OCI-M1 (cell line): ENCODE data around the gene CDK5RAP2.
A peak's percentile ranks its signal among the peaks of the same experiment; 100 is the strongest.

ENCODE experiments used
- DNase-seq: peaks from one replicate; lab custom pipeline; 2025; lab: John Stamatoyannopoulos, UW

CDK5RAP2 gene

DNA sequence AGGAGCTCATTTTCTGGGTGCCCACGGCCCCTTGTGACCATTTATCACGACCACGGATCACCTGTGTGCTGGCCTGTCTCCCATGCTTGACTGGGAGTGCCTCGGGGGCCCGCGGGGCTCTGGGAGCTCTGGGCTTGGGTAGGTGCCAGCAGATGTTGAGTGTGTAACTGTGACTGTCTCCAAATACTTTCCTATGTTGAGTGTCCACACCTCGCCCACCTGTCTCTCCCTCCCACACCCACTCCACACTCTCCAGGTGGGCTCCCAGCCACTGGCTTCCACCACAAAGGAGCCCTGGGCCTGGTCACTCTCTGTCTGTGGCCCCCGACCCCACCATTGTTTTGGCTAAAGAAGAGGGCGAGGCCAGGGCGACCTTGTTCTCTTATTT is 196.4 kb downstream of the CDK5RAP2 start:
- DNase-seq: no peak

DNA sequence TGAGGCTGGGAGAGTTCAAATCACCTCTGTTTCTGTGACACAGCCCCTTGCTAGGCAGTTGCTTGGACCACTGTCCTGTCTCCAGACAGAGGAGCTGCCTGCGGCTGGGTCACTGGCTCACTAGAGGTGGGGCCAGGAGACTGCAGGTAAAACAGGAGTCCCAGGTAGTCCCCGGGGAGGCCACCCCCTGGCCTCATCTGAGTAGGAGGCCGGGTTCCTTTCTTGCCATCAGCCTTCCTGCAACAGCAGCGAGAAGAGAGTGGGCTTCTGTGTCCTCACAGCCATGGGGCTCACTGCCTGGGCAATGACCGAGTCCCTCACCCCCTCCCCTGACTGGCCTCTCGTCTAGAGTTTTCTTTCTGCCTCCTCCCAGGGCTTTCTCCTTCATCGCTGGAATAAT is 197.5 kb downstream of the CDK5RAP2 start:
- DNase-seq: no peak

GRCh38 chr9:120381839-120382238 is 198.1 kb downstream of the CDK5RAP2 start:
- DNase-seq: no peak

- DNase-seq: no peak
These were observed 200.4 kb downstream of the CDK5RAP2 start for GRCh38 chr9:120379611-120380010.

- no peak for DNase-seq
These were observed 201.3 kb downstream of the CDK5RAP2 start for GRCh38 chr9:120378680-120379079.

DNA sequence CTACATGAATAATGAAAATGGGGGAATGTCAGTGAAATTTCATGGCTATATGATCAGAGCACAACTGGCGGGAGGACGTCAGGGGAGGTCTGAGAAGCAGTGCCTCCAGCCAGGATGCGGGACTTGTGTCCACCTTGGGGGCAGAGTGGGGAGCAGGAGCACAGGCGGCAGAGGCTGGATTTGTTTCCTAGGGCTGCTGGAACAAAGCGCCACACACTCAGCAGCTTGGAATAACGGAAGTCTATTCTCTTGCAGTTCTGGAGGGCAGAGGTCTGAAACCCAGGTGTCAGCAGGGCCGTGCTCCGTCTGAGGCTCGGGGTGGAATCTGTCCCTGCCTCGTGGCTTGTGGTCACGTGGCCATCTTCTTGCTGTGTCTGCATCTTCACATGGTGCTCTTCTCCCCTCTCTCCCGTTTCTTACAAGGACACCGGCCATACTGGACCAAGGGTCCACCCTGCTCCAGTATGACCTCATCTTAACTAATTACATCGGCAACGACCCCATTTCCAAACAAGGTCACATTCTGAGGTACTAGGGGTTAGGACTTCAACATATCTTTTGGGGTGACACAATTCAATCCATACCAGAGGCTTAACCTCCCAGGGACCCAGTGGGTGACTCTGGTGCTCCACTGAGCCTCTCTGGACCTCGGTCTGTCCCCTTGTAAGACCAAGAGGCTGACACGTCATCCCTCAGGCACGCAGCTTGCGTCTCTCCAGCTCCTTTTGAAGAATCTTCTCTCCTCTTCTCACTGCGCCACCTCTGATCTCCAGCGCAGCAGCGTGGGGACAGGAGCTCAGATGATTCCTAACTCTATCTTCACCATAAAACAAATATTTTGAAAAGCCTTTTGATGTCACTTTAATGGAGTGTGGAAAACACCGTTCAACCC is 202.5 kb downstream of the CDK5RAP2 start:
- no peak for DNase-seq

DNA sequence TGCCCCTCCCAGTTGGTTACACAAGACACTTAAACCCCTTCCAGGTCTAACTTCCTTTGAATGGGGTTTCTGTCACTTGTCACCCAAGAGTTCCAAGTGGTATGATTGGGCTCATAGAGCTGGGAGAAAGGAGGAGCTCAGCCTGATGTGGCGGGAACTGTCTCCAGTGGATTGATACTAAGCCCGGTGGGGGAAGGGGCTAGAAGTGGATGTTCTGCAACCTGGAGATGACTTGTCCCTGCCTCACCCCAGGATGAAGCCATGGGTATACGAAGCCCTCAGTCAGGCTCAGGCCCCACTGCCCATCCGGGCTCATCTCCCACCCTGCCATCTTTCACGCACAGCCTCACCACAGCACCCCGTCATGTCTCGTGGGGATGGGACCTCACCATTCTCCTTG is 203.9 kb downstream of the CDK5RAP2 start:
- no peak for DNase-seq

- no peak for DNase-seq
These were observed 204.7 kb downstream of the CDK5RAP2 start for GRCh38 chr9:120375316-120375715.

GRCh38 chr9:120374817-120375216 is 205.2 kb downstream of the CDK5RAP2 start:
- no peak for DNase-seq

DNA sequence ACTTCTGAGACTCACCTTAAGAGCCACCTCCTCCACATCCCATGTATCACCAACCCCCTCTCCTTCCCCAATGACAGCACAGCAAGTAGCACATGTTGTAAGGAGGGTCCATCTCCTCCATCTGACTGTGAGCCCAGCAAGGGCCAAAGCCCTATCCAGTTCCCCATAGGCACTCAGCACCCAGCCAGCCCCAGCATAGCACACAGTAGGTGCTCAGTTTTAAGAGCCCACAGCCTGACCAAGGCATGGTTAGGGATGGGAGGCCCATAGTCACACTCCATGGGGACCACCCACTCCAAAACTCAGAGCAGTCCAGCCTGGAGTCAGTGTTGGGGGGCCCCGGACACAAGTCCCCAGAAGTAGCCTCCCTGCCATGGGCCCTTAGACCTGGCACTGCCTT is 205.7 kb downstream of the CDK5RAP2 start:
- DNase-seq: no peak

DNA sequence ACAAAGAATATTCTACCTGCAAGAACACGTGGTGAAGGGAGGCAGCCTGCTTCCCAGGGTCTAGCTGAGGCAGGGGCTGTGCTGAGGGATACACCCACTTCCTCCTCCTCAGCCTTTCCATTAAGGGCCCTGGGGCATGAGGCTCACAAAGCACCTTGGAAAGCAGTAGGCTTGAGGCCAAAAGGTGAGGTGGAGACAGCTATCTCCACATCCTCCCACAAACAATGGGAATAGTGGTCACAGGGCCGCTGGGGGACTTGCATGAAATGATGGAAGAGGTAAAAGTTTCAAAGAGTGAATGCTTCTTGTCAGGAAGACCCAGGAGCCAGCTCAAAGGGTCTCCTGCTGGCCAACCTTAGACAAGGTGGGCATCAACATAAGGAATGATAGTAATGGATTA is 207.9 kb downstream of the CDK5RAP2 start:
- no peak for DNase-seq

GRCh38 chr9:120369608-120370220 is 210.3 kb downstream of the CDK5RAP2 start:
- DNase-seq: no peak

- DNase-seq: no peak
These were observed 211.2 kb downstream of the CDK5RAP2 start for GRCh38 chr9:120368799-120369198.

GRCh38 chr9:120366644-120367019 is 213.3 kb downstream of the CDK5RAP2 start:
- no peak for DNase-seq

DNA sequence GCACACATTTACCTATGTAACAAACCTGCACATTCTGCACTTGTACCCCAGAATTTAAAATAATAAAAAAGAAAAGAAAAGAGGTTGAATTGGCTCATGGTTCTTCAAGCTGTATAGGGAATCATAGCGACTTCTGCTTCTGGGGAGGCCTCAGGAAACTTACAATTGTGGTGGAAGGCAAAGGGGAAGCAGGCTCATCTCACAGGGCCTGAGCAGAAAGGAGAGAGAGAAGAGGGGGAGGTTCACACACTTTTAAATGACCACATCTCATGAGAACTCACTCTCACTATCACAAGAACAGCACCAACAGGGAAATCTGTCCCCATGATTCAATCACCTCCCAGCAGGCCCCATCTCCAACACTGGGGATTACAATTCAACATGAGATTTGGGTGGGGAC is 214.6 kb downstream of the CDK5RAP2 start:
- DNase-seq: no peak

DNA sequence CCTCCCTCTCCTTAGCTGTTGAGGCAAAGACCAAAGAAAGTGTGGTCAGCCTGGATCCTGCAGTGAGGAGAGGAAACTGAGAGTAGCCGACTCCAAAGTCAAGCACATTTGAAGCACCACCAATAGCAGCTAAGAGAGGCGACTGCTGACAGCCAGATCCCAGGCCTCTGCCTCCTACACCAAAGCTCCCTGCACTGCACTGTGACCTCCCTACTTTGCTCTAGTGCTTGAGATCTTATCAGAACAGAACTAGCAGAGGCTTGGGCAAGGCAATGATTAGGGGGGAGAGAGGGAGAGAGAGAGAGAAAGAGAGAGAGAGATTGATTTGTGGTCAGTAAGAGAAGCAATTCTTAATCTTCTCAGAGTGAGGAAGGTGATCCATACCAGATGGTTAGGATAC is 216.3 kb downstream of the CDK5RAP2 start:
- peak; percentile 31 for DNase-seq

- no peak for DNase-seq
These were observed 217.5 kb downstream of the CDK5RAP2 start for GRCh38 chr9:120362446-120362845.

GRCh38 chr9:120361551-120361950 is 218.4 kb downstream of the CDK5RAP2 start:
- DNase-seq: no peak

DNA sequence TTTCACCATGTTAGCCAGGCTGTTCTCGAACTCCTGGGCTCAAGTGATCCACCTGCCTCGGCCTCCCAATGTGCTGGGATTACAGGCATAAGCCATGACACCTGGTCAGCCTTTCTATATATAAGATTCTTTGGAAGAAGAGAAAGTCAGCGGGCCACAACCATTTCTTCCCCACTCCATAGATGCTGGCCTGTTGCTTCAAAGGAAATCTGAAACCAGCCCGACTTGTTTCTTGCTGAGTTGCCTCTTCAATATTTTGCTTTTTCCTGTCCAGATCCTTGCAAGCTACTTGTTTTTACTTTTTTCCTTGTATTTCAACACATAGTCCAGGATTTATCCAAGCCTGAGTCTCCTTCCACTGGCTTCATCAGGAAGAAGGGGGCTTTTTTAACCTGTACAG is 219.5 kb downstream of the CDK5RAP2 start:
- DNase-seq: no peak

- no peak for DNase-seq
These were observed 219.9 kb downstream of the CDK5RAP2 start for GRCh38 chr9:120360046-120360445.

DNA sequence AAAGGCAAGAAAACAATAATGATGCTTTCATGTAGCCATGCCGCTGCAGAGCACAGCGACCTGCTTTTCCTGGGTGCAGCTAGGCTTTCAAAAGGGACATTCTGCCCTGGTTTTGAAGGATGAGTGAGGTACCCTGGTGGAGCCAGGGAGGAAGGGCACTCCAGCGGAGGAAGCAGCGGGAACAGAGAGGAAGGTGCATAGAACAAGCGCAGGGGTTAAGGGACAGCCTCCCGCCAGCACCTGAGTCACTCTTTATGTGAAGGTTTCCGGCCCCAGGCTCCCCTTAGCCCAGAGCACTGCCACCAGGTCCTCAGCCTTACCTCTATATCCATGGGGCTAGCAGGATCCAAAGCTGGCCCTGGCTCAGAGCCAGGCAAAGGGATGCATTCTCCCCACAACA is 221.1 kb downstream of the CDK5RAP2 start:
- DNase-seq: no peak

DNA sequence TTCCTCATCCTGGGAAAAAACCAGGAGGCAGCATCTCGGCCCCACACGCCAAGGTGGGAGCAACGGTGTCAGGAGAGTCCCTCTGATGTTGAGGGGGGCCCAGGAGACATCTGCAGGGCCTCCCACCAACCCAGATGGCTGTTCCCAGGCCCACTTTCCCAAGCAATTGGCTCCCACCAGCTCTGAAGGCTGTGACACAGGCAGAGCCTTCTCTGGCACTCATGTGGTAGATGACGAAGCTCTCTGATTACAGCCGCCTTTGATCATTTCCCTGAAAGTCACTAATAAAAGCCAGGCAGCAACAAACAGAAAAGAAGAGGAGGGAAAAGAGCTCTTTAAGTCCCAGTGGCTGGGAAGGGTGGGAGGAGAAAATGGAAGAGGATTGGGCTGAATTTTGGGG is 226.5 kb downstream of the CDK5RAP2 start:
- DNase-seq: no peak

GRCh38 chr9:120351106-120351505 is 228.9 kb downstream of the CDK5RAP2 start:
- no peak for DNase-seq

DNA sequence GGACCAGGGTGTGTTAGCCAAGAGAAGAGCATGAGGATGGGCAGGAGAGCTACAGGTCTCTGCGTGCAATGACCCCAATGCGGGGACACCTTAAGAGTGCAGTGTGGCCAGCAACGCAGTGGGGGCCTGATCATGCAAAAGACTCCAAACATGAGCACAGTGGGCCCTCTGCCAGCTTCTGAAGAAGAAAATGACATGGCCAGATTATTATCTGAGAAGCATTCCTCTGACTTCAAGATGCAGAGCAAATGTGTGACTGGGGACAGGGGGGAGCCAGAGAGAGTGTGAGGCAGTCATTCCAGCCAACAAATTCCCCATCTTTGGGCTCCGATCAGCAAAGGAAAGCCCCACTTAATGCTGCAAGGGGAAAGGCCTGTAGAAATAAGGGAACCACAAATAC is 229.4 kb downstream of the CDK5RAP2 start:
- DNase-seq: no peak
